AG10803 (cell line): ENCODE data around the gene TF.

Experiments
- DNase-seq: peaks from one replicate; pipeline ENCODE4 v3.0.0; 2010; ENCODE audit warnings: low read depth
- H3K4me3 ChIP-seq: 2 replicates; pipeline ENCODE4 v1.5.1; 2011; ENCODE audit warnings: mild to moderate bottlenecking, low read length, control low read depth
- CTCF ChIP-seq: conservative IDR thresholded peaks from 2 replicates; pipeline ENCODE4 v1.5.1; 2011; ENCODE audit warnings: mild to moderate bottlenecking, low read length, control low read depth, inconsistent platforms

The TF gene

GRCh38 chr3:133763797-133764683 lies 17.8 kb downstream of the TF start:
- no peak overlapping the region for H3K4me3 ChIP-seq
- no peak for DNase-seq
- TF ChIP-seq CTCF: no peak

DNA sequence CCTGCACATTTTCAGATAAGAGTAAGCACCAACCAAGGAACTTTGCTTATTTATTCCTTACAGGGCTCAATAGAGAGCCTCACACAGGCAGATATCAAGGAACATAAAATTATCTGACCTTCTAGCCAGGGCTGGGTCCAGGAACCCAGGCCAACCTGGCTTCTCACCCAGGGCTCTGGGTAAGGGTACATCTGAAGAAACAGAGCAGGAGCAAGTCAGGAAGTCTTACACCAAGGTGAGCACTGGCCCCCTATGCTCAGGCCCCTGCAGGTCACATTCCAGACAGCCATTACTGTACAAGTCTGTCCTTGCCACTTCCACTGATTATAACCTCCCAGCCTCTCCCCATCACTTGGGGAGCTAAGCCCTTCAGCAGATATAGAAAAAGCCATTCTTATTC lies 19.1 kb downstream of the TF start:
- TF ChIP-seq CTCF: no peak
- no peak overlapping the region for H3K4me3 ChIP-seq
- no peak for DNase-seq

DNA sequence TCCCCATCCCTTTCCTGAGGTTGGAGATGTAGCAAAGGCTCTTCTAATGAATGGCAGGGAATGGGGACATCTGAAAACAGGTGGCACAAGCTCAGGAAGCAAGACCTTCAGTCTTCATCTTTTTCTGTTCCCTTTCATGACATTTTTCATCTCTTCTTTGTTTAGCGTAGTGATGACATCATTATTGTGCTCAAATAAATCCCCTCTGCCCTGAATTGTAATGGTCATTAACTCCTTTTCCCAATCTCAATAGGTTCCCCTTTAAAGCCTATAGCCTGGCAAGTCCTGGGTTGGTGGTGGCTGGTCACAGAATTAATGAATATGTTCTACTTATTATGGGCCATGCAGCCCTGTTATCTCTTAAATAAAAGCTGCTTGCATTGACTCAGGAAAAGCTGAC lies 21.4 kb downstream of the TF start:
- H3K4me3 ChIP-seq: no peak overlapping the region
- DNase-seq: no peak
- TF ChIP-seq CTCF: no peak

- DNase-seq: no peak
- TF ChIP-seq CTCF: no peak
Observed at GRCh38 chr3:133769536-133769935, 23.3 kb downstream of the TF start.

DNA sequence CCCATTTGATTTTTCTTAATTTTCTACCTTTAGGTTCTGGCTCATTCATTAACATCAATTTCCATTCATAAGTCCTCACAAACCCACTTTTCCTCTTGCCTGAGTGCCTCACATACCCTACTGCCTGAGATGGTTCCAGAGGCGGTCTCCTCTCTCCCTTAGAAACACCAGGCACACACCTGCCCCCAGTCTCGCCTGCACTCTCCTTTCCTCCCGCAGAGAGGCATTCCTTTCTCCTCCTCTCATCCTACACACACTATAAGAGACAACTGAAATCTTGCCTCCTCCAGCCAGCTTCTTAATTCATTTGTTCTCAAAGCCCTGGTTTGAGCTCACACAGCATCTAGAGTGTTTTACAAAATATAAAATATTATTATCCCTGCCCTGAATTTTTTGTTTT lies 27.5 kb downstream of the TF start:
- TF ChIP-seq CTCF: no peak
- no peak for DNase-seq
- H3K4me3 ChIP-seq: no peak overlapping the region

More at GRCh38 chr3:133769536-133769935, 23.3 kb downstream of the TF start:
- H3K4me3 ChIP-seq: no peak overlapping the region

DNA sequence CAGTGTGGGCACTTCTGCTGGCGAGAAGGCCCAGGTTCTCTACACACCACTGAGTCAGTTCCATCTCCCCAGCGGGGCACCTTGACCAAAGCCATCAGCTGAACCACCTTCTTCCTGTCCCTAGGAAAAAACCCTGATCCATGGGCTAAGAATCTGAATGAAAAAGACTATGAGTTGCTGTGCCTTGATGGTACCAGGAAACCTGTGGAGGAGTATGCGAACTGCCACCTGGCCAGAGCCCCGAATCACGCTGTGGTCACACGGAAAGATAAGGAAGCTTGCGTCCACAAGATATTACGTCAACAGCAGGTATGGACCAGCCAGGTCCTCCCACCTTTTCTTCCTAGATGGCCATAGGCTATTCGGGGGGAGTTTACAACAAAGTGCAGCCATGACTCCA lies 29.1 kb downstream of the TF start:
- no peak overlapping the region for H3K4me3 ChIP-seq
- no peak for TF ChIP-seq CTCF
- no peak for DNase-seq

DNA sequence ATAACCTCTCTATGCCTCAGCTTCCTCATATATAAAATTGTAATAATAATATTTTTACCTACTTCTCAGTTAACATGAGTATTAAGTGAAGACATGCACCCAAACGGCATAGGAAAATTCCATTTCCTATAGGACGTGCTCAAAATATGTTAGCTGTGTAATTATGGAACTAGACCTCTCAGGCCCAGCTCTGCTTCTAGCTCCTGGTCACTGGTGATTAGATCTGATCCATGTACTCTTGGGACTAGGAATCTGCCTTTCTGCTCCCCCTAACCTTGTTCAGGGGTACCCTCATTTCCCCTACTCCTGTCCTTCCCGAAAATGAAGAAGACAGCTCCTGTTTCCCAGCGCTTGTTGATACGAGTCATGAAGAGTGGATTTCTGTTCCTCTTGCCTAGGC lies 29.6 kb downstream of the TF start:
- DNase-seq: no peak
- no peak for TF ChIP-seq CTCF
- H3K4me3 ChIP-seq: no peak overlapping the region
